ENCODE data around the gene MZF1. TPM values are rescaled to one million over a fixed set of nuclear protein-coding genes. Genes with fewer than 3 reads are reported as not detected.
A peak's percentile ranks its signal among the peaks of the same experiment; 100 is the strongest.

The MZF1 gene
- total RNA-seq, 1 experiment from 2014 or later, result 20.3 TPM

GRCh38 chr19:58519355-58520256 is 53.5 kb downstream of the MZF1 start, which contains the start of gene ZBTB45:
Gene ZBTB45, minus strand, starts transcription at chr19:58519810. Its CDS starts 2,137 bp downstream, at chr19:58517673.
- peaks cover 23% of the 10 kb centered on the region for H3K4me1 ChIP-seq (ENCODE audit: insufficient read depth, low read length, poor library complexity, severe bottlenecking)
- peak within 1 kb of the TSS; percentile 86 for H3K4me3 ChIP-seq (ENCODE audit: low read depth, low read length, poor library complexity, severe bottlenecking)
- DNase-seq (ENCODE audit: low spot score), result peak; percentile 98
- CTCF ChIA-PET, result interaction anchor here (1.0 to 2.1 kb wide), 5 partner anchors 9 to 44 kb away, joined by 3 to 9 read pairs (median 3); partner anchors contain the start of genes TRIM28 and ZNF446
- BruUV-seq (replicated peaks), result TSS peak; percentile 49
- peak within 1 kb of the TSS; percentile 97 for H3K27ac ChIP-seq (ENCODE audit: low read depth, low read length, poor library complexity, severe bottlenecking)
- POLR2A ChIA-PET (ENCODE audit: low non-redundant PET), result interaction anchor here (0.8 kb wide), 1 partner anchor 12 kb away, joined by 5 read pairs; no protein-coding TSS in a partner anchor
- no peak for TF ChIP-seq EZH2 (IDR thresholded peaks at IDR 0.05; ENCODE audit: borderline replicate concordance, low read depth, low read length, poor library complexity, severe bottlenecking)
- peak; percentile 82 for TF ChIP-seq CTCF (conservative IDR thresholded peaks at IDR 0.05; ENCODE audit: low read depth, low read length)
- H3K27me3 ChIP-seq (replicated peaks; ENCODE audit: insufficient read depth, low read depth, low read length, poor library complexity), result no peaks in the 10 kb centered on the region
- intact Hi-C loops (cut with micrococcal nuclease; ENCODE audit: unreplicated experiment), result no loop called here
- H3K9me3 ChIP-seq (ENCODE audit: low read depth, low read length, poor library complexity, severe bottlenecking), result no peaks in the 10 kb centered on the region
- H3K36me3 ChIP-seq (ENCODE audit: insufficient read depth, low read length, poor library complexity, severe bottlenecking), result peaks cover 11% of the 10 kb centered on the region

GRCh38 chr19:58519087-58519354 is 54.1 kb downstream of the MZF1 start:
- BruUV-seq (replicated peaks), result no TSS peak
- no peaks in the 10 kb centered on the region for H3K9me3 ChIP-seq (ENCODE audit: low read depth, low read length, poor library complexity, severe bottlenecking)
- H3K27me3 ChIP-seq (replicated peaks; ENCODE audit: insufficient read depth, low read depth, low read length, poor library complexity), result no peaks in the 10 kb centered on the region
- H3K27ac ChIP-seq (ENCODE audit: low read depth, low read length, poor library complexity, severe bottlenecking), result peak overlapping the region; percentile 97
- H3K36me3 ChIP-seq (ENCODE audit: insufficient read depth, low read length, poor library complexity, severe bottlenecking), result peaks cover 11% of the 10 kb centered on the region
- ChIA-PET POLR2A (ENCODE audit: low non-redundant PET) (interaction anchor here (0.6 kb wide), 1 partner anchor 79 kb away, joined by 3 read pairs; the partner anchor contains the start of gene ZNF132), CTCF (interaction anchor here (1.1 to 2.1 kb wide), 3 partner anchors 19 to 43 kb away, joined by 3 to 9 read pairs (median 3); partner anchors contain the start of genes TRIM28 and ZNF446)
- TF ChIP-seq EZH2 (IDR thresholded peaks at IDR 0.05; ENCODE audit: borderline replicate concordance, low read depth, low read length, poor library complexity, severe bottlenecking), result no peak
- TF ChIP-seq CTCF (conservative IDR thresholded peaks at IDR 0.05; ENCODE audit: low read depth, low read length), result no peak; the same call in 1 of the 2 replicates
- peaks cover 24% of the 10 kb centered on the region for H3K4me1 ChIP-seq (ENCODE audit: insufficient read depth, low read length, poor library complexity, severe bottlenecking)
- intact Hi-C loops (cut with micrococcal nuclease; ENCODE audit: unreplicated experiment), result no loop called here
- H3K4me3 ChIP-seq (ENCODE audit: low read depth, low read length, poor library complexity, severe bottlenecking), result peak overlapping the region; percentile 86
- DNase-seq (ENCODE audit: low spot score), result peak; percentile 91

GRCh38 chr19:58518256-58519086 is 54.7 kb downstream of the MZF1 start:
- CTCF ChIA-PET, result interaction anchor here (1.1 to 2.1 kb wide), 4 partner anchors 20 to 43 kb away, joined by 3 to 9 read pairs (median 3); partner anchors contain the start of genes TRIM28 and ZNF446
- H3K4me1 ChIP-seq (ENCODE audit: insufficient read depth, low read length, poor library complexity, severe bottlenecking), result peaks cover 24% of the 10 kb centered on the region
- POLR2A ChIA-PET (ENCODE audit: low non-redundant PET), result interaction anchor here (0.6 kb wide), 1 partner anchor 79 kb away, joined by 3 read pairs; the partner anchor contains the start of gene ZNF132
- no peaks in the 10 kb centered on the region for H3K9me3 ChIP-seq (ENCODE audit: low read depth, low read length, poor library complexity, severe bottlenecking)
- H3K27me3 ChIP-seq (replicated peaks; ENCODE audit: insufficient read depth, low read depth, low read length, poor library complexity), result no peaks in the 10 kb centered on the region
- no TSS peak for BruUV-seq (replicated peaks)
- peak overlapping the region; percentile 86 for H3K4me3 ChIP-seq (ENCODE audit: low read depth, low read length, poor library complexity, severe bottlenecking)
- peaks cover 11% of the 10 kb centered on the region for H3K36me3 ChIP-seq (ENCODE audit: insufficient read depth, low read length, poor library complexity, severe bottlenecking)
- peak overlapping the region; percentile 97 for H3K27ac ChIP-seq (ENCODE audit: low read depth, low read length, poor library complexity, severe bottlenecking)
- TF ChIP-seq EZH2 (IDR thresholded peaks at IDR 0.05; ENCODE audit: borderline replicate concordance, low read depth, low read length, poor library complexity, severe bottlenecking) (no peak), CTCF (conservative IDR thresholded peaks at IDR 0.05; ENCODE audit: low read depth, low read length) (peak; percentile 63; the same call in 1 of the 2 replicates)
- DNase-seq (ENCODE audit: low spot score), result no peak
- intact Hi-C loops (cut with micrococcal nuclease; ENCODE audit: unreplicated experiment), result no loop called here
